NK-92 (cell line): Measurements from ENCODE around the gene SCN2A.

Experiments
- DNase-seq: peaks from one replicate; lab custom pipeline; 2025; ENCODE audit not compliant: unreplicated experiment; lab: John Stamatoyannopoulos, UW

SCN2A gene

DNA sequence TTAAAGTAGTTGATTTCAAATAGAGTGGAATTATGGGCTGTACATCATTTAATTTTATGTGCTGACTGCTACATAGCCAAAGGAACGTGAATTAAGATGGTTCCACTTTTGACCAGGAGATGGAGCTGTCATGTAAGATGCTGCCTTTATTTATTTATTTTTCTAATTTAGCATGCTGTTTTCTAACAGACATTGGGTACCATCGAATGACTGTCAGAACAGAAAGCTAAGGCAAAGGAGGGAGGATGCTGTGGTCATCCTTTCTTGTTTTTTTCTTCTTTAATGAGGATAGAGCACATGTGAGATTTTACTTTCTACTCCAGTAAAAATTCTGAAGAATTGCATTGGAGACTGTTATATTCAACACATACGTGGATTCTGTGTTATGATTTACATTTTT is at the start of gene SCN2A:
SCN2A (plus strand) TSS at position 185 of the 400 bp plus-strand sequence. CDS start 56,410 bp downstream, outside the sequence.
- DNase-seq: no peak

DNA sequence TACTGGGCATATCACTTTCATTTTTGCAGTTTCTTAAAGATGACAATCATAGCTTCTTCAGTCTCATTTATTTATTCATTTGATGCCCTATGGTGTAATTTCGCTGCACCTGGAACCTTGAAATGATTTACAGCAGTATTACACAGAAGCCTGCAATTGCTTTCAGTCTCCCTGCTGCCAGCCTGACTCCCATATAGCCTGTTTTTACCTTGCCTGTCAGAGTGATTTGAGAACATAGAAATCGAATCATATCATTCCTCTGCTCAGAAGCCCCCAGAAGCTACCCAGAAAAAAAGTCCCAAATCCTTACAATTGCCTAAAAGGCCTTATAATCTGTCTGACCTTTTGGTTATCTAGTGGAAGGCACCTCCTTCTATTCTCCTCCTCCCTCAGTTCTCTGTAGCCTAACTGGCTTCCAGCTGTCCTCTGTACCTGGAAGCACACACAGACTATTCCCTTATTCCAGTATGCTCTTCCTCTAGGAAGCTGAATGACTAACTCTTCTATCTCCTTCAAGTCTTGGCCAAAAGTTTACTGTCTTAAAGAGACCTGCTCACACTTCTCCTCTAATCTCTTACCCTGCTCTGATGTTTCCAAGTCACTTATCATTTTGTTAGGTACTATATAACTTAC is 48.0 kb upstream of the SCN2A start:
- no peak for DNase-seq

DNA sequence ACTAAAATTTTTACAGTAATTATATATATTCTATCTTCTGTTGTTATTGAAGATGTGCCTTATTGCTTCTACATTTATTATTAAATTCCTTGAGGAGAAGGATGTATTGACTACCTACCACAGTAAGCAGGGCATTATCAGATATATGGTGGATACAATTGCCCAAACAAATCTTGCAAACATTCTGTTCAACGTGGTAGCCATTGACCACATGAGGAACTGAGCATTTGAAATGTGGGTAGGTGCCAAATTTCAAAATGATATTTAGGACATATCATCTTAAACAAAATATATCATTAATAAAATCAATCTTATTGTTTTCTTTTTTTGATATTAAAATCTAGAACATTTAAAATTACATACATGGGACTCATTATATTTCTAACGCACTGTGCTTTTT is 46.5 kb upstream of the SCN2A start:
- DNase-seq: no peak

DNA sequence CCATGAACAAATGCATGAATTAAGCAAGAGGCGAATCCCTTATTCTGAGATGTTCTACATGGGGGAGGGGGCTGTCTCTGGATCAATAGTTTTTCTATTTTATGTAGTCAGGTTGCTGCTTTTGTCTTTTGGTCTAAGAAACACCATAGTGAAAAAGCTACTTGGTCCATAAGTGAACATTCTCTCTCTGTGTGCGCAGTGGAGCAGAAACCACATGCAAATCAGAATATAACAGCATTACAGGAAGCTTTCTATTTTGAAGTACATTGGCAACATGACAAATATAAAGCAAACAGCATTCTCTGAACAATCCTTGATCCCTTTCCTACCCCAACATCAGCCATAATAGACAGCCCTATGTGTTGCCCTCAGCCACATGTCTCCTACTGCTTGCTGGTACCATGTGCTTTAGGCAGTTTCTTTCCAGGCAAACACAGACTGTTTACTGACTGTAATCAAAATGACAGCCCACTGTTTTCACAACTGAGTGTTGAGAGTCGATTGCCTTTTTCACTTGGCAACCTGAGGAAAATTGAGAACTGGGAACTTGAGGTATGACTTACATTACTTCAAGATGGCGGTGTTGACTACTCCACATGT is 45.9 kb upstream of the SCN2A start:
- no peak for DNase-seq

DNA sequence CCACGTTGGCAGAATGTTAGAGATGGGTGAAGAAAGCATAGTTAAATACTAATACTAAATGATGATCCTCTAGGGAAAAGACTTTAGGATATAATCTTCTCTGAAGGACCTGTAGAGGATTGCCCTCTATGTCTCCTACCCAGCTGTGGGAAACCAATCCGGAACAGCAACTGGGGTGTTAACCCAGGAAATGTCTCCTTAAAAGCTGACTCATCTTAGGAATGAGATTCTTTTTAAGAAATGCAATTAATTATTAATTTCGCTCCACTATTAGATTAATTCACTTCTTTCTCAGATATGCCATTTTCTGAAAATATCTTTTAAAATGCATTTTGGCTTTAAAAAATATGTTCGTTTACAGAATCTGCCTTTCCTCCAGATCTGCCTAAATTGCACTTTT is 42.8 kb upstream of the SCN2A start:
- no peak for DNase-seq

DNA sequence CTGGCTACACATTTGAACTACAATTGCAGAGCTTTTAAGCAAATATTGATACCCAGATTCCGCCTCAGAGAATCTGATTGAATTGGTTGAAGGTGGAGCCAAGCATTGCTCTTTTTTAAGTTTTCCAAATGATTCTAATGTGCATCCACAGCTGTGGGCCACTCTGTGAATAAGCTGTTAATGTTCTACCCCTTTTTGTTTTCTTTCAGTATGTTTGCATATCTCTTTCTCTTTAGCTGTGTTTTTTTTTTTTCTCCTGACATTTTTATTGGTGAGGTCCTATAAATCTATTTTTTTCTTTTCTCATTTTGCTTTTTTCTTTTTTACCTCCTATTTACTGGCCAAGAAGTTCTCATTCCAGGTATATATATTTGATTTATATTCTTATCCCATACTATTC is 41.9 kb upstream of the SCN2A start:
- DNase-seq: no peak

DNA sequence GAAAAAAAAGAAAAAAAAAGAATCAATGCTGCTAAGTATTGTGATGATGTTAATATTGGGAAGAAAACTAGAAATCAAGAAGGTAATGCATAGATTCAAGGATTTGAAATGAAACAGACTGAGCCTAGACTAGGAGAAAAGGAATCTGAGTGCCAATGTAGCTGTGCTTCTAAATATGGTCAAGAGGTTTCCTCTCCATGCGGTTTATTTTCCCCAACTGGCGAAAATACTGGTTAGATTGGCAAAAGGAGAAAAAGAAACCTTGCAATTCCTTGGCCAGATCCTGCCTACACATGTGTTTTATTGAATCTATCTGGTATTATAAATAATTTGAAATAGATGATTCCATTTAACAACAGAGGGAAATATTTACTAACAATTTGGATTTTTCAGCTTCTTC is 41.0 kb upstream of the SCN2A start:
- no peak for DNase-seq

DNA sequence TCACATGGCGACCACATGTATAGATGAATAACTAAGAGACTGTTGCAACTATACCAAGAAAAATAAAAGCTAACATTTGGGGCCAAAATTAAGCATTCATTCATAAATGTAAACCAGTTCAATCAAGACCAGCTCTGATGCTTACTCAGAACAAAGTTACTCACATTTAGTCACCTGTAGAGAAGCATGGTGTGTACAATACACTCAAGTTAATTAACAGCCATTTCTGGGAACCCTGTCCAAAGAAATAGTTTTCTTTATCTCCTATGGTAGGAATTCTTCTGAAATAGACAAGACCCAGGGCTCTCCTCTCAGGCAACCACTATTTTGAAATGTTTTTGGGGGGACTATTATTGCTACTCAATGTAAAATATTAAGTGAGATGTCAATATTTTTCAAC is 37.0 kb upstream of the SCN2A start:
- no peak for DNase-seq

DNA sequence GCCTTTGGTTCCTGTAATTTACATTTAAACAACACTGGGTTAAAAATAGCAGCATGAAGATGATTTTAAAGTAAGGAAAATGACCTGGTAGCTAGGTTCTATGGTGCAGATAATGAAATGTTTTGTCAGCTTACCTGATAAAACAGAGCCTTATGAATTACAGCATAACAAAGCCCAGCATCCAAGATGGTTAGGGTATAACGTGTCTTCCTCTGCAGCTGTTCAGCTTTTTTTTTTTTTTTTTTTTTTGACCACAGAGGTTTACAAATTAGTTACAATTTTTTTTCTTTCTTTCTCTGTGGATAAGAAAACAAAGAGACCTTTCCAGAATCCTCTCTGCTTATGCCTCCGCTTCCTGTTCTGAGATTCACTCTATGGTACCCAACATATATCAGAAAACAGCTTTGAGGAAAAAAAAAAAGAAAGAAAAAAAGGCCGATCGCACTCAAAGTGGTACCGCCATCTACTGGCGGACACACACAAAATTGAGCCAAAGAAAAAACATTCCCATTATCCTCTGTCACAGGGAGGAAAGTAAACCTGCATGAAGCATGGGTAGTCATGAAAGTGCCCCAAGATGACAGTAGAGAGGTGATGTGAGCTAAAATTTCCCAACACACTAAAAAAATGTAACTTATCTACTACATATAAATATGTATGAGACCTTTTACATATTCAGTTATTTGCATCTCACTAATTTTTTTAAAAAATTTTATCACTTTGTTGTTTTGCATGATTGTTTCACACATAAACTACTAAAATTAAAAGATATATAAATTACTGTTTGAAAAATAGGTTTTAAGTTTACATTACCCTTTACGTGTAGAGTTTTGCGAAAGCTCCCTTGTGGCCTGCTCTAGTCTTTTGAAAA is 35.3 kb upstream of the SCN2A start, which contains the start of gene SCN3A:
SCN3A (minus strand) TSS at position 362 of the 871 bp plus-strand sequence. CDS start 27,656 bp downstream, outside the sequence.
- DNase-seq: no peak

DNA sequence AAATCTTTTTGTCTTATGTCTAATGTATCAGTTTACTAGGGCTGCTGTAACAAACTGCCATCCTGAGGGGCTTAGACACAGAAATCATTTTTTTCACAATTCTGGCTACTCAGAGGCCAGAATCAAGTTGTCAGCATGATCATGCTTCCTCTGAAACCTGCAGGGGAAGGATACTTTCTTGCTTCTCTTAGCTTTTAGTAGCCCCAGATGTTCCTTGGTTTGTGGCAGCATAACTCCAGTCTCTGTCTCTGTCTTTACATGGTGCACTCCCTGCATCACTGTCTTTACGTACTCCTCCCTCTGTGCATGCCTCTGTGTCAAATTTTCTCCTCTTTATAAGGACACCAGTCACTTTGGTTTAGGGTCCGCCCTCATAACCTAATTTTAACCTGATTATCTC is 33.3 kb upstream of the SCN2A start:
- no peak for DNase-seq

DNA sequence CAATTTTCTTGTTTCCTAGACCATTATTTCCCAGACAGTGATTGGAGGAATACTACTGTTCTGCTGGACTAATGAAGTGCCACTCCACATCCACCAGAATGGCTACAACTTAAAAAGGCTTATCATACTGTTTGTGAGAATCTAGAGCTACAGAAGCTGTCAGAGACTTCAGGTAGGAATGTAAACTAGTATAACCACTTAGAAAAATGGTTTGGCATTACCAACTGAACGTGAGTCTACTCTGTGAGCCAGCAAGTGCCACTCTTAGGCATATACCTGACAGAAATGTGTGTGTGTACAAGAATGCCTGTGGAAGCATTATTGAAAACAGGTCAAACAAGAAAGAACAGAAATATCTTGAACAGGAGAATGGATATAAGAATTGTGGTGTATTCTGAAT is 31.1 kb upstream of the SCN2A start:
- no peak for DNase-seq

DNA sequence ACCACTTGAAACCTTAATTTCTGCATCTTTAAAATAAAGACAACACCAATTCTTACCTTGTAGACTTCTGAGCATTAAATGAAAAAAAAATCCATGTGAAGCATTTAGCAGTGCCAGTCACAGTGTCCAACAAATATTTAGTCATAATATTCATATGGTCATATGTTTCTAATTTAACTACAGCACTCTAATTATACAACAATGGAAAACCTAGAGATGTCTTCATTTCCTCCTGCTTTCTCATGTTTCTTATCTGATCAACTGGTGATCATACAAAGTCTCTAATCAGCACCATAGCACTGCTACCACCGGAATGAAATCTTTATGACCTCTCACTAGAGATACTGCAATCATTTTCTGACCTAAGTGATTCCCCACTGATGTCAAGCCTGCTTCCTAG is 25.1 kb upstream of the SCN2A start:
- DNase-seq: no peak

DNA sequence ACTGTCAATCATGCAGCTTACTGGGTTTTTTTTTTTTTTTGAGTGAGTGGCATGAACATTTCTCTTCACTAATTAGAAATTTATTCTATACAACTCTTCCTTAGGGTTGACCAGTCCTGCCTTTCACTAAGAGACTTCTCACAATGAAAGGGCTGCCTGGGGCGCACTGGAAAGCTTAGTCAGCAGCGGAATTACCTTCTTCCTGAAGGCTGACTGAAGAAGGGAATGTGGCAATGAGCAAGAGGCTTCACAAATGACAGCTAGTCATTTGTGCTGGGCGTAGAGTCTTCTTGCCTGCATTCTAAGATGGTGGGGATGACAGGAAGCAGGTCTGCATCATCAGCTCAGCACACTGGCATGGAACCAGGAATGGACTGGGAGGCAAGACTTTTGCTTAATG is 19.7 kb upstream of the SCN2A start:
- no peak for DNase-seq

DNA sequence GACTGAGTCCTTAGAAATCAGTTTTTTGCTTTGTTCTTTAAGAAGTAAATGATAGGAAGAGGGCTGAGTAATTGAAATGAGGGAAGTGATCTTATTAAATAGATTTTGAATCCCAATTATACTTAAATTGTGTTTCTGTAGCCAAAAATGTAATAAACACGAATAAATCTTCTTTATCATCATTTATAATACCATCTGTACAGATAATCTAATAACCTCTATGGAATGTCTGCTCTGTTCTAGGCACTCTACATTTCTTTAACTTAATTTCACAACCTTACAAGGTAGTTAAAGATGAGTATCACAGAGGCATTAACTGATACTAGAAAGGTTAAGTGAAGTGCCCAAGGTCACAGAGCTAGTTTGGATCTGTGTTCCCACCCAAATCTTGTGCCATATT is 14.3 kb upstream of the SCN2A start:
- DNase-seq: no peak

DNA sequence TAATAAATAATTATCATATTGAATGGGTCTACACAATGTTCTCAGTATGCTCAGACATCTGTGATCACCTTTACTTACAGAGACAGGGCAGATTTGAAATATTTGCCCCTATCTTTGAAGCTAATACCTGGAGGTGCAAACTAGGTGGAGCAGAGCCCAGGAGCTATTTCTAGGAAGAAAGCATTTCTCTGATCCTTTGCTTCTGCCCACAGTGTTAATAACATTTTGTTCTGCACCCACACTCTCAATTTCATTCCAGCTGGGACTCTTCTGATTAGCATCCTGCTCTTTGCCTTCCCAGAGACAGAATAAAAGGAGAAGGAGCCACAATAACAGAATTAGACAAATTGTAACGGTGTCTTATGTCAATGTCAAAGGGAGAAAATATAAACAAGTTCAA is 11.6 kb upstream of the SCN2A start:
- no peak for DNase-seq

DNA sequence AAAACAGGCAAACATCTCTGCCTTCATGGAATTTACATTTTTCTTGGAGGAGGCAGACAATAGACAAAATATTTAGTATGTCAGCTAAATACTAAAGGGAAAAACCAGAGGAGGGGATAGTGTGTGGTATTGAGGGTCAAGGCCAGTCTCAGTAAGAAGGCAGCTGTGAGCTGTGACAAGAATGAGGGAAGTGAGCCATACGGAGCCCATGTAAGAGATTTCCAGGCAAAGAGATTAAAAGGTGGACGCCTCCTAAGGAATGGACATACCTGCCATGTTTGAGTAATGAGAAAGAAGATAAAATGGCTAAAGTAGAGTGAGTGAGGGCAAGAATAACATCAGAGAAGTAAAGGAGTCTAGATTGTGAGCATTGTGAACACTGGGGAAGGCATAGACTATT is 2.2 kb upstream of the SCN2A start:
- DNase-seq: no peak

DNA sequence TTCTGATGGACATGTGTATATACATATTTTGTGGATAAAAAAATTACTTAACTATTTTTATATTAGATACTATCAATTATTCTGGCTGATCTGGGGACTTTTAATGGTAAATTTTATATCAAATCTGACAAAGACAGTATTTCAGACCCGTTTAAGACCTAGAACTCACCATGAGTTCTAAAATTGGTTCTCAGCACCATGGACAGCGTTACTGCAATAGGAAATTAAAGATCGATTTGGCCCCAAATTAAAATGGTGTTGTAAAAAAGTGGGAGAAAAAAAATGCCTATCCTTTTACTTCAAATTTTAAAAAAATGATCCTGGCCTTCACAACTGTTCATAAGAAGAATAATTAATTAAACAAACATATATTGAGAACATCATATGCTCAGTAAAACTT is 919 bp upstream of the SCN2A start:
- no peak for DNase-seq

DNA sequence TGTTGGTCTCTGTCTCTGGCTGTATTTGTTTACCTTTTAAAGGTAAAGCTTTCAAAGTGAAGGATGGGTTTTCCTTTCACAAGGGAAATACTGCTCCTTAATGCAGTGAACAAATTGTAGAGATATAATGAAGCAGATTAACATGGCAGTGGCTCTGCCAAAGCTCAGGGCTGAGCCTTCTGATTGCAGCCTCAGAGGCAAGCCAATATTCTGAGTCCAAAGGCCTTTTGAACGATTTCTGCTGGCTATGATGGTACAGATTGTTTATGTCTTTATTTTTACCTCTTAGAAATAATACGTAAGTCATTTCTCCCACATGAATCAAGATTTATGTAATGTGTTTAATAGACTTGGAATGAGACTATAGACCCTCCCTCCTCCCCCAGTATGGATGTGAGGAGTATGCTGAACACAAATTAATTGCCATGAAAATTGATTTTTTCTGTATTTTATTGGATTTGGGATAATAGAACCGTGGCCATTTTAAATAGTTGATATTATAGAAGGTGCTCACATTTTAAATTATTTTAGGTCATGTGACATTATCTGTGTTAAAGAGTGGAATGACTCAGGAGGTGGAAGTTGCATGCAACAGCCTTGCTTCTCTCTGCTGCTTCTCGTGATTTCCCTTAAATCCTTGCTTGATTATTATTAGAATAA is 772 bp downstream of the SCN2A start:
- DNase-seq: no peak

DNA sequence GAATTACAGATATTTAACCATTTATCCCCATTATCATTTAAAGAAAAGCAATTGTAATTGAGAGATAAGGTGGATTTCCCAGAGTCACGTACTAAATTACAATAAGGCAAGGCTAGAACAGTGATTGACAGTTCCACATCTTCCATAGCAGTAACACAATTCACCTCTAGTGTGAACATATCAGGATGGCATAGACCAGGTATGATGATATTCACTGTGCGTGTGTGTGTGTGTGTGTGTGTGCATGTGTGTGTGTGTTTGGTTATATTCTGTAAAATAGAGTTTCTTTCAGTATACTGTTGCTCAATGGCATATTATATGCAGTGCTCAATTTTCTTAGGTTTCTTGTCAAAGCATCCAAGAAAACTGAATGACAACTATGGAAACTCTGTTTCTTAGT is 1.7 kb downstream of the SCN2A start:
- DNase-seq: no peak

DNA sequence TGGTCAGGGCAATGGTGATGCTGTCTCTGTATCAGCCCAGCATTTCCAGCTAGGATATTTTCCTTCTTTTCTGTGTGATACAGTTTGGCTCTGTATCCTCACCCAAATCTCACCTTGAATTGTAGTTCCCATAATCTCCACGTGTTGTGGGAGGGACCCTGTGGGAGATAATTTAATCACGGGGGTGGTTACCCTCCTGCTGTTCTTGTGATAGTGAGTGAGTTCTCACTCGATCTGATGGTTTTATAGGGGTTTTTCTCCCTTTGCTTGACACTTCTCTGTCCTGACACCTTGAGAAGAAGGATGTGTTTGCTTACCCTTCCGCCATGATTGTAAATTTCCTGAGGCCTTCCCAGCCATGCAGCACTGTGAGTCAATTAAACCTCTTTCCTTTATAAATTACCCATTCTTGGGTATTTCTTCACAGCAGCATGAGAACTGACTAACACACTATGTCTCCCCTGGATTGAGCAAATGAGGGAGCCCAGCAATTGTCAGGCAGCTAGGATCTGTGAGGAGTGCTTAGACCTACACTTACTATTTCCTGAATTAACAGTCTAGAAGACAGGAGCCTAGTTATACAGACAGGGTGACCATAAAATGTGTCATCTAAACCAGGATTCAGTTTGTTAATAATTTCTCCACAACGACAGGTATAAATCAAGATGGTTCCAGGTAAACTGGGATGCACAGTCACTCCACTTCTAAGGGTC is 6.0 kb downstream of the SCN2A start:
- no peak for DNase-seq

DNA sequence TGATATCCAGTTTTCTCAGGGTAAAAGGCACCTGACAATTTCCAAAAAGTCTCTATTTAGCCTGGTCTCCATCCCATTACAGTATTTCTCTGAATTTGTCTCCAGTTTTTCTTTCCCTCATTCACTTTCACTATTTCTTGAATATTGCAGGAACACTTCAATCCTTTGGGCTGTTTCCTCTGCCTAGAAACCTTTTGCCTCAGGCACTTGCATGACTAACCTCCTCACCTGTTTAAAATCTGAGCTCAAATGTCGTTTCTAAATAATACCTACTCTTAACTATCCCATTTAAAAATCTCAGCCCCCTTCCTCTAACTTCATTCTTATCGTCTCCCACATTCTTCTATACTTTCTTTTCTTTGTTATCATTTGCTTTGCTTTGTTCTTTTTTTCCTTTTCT is 9.0 kb downstream of the SCN2A start:
- no peak for DNase-seq
